ENCODE measurements around the gene NRCAM.
A peak's percentile ranks its signal among the peaks of the same experiment; 100 is the strongest.

NRCAM gene

DNA sequence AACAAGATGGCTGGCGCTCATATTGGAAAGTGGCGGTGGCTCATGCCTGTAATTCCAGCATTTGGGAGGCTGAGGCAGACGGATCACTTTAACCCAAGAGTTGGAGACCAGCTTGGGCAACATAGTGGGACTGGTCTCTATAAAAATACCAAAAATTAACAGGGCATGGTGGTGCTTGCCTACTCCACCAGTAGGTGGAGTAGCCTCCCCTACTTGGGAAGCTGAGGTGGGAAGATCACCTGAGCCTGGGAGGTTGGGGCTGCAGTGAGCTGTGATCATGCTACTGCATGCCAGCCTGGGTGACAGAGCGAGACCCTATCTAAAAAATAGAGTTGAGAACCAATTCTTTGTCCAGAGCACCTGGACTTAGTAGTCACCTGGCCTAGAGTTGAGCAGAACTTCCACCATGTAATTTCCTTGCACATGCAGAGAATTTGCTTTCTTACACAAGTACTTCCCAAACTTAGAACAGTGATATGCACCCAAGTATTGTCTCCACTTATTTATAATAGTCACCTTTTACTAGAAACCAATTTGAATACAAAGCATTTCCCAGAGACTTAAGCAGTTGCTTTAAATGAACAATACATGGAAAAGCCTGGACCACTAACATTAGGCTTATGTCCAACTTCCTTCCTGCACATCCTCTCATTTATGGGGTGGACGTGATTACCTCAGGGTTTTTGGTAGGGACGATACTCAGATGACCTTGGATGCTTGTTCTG lies 342.0 kb downstream of the NRCAM start:
- no peak for DNase-seq

DNA sequence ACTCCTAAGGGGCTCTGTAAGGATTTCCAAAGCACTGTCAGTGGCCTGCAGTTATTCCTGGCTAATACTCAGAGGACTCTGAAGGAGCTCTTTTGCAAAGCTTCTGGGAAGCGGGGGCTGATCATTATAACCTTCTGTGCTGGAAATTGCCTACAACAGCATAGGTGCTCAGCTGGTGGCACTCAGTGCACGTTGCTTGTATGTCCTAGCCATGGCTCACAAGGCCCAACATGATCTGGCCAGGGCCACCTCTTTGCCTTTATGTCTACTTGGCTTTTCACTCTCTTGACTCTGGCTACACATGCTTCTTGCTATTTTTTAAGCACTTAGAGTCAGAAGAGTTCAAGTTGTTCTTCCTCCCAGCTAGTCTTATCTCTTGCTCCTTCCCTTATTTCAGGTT lies 343.6 kb downstream of the NRCAM start:
- no peak for DNase-seq

DNA sequence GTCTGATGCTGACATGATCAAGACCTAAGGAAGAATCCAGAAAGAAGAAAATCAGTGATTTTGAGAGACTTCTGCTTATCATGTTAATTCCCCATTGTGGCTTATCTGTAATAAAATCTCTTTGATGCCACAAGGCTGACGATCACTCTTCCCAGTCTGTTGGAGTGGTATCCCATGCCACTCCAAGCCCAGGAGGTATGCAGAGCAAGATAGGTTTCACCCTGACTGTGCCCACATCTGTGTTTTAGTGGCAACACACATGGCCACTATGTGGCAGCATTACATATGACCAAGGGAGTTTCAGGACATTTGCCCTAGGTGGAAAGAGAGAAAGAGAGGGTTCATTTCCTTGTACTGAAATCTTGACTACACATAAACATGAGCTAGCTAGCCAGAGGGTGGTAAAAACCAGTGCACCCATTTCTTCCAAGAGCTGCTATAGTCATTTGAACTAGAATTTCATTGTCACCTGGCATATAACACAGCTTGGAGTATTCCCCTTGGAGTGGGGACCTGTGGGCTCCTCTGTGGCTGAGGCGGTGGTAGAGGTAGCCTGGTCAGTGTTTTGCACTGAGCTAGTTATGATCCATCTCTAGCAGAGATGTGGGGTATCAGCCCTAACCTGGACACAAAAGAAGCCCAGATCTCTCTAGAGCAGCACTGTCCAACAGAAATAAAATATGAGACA lies 346.9 kb downstream of the NRCAM start:
- peak; percentile 46 for DNase-seq

DNA sequence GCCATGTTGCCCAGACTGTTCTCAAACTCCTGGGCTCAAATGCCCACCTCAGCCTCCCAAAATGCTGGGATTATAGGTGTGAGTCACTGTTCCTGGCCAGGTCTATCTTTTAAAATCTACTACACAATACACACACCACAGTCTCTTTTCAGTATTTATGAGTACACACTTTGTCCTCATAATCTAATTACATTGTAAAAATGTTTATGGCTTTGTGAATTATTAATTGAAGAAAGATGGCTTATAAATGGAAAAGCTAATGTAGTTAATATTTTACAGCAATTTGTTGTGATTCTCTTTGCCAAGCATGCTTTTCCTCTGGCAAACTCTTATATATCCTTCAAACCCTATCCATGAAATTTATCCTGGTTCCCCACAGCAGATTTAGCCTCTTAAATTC lies 348.1 kb downstream of the NRCAM start:
- DNase-seq = no peak

DNA sequence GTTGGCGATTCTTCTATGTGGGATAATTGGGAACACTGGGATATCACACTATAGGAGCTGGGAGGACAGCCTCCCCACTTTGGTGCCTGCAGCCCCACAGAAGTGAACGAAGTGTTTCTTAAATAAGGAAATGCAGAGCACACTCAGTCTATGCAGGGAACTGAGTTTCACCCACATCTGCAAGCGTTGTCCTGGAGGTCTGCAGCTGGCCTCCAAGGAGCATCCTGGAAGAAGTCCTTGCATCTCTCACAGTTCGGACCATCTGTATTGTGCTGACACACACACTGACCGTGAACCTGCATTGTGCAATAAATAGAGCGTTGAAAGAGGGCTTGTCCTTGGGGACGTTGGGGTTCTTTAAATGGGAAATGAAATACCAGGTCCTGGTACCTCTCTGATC lies 351.9 kb downstream of the NRCAM start:
- no peak for DNase-seq

DNA sequence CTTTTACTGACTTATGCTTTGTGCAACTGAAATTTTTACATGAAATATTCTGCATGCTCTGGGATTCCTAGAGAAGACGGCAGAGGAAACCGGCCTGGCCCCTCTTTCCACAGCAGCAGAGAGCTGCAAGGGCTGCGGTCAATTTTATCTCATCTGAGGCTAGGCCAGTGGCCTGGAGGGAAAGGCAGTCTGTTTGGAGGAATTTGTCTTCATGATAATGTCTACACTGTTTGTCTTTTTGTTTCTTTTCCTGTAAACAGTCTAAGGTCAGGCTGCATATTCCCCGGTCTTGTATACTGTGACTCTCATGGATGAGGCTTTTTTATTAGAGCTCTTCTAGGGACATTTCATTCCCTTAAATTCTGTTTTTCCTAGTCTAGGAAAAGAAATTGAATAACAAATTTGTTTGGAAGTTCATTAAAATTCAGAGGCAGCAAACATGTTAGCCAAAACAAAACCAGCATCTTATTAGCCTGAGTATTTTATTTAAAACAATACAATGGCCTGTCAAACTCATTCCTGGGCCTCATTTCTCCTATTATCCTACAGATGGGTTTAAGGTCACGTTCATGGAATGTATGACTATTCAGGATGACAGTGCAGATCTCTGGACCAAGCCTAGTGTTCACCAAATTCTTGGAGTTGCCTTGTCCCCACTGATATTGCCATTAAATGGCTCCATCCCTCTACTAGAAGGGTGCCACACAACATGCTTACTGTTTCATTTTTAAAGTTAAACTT lies 352.5 kb downstream of the NRCAM start:
- no peak for DNase-seq

DNA sequence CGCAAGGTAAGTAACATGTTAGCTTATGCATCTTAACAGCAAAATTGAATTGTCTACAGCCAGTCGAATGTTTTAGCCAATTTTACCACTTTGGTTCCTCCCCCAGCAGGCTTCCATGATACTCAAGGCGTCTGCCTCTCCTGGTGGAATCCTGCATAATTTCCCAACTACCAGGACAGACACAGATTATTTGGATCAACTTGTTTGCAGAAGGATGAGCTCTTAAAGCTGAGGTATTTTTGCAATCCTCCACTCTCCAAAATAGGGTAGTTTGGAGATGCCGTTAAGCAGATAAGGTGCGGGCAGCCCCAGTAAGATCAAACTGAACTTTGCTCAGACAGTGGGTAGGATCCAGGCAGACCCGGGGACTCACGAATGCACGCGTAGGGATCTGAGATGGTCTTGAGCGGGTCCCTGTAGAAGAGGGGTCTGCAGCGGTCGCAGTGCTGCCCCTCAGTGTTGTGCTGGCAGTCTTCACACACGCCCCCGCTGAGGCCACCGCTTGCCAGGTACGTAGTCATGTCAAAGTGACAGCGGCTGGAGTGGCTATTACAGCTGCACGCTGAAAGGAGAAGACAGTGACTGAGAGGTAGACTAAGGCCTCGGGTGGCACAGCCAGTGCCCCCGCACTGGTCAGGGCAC lies 353.4 kb downstream of the NRCAM start:
- DNase-seq = no peak

DNA sequence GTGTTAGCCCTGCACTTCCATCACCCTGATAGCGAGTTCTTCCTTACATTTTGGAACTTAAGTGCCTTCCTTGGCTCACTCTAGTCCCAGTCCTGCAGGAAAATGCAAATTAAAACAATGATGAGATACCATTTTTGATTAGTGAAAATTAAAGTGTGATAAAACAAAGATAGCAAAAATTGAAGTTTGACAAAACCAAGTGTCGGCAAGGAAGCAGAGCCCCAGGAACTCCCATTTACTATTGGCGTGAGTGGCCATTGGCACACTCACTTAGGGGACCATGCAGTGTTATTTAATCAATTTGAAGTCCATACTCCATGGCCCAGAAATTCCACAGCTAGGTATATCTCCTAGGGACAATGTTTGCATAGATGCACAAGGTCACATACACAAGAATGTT lies 354.5 kb downstream of the NRCAM start:
- no peak for DNase-seq

DNA sequence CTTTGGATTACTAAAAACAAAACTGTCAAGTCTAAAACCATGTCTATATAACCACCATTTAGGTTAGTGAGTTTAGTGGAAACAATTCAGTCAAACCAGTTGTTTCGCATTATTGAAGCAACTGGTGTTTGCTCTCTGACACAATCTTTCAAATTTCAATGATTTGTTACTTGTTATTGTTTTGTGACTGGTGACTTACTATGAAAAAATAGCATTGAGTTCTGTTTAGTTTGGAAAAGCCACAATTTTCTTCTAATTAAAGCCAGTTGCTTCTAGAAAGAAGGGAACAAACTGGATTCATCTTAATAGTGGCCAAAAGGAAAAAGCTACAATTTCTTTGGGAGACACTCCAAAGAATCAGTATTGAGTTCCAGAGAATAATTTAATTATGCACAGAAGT lies 356.5 kb downstream of the NRCAM start:
- no peak for DNase-seq

DNA sequence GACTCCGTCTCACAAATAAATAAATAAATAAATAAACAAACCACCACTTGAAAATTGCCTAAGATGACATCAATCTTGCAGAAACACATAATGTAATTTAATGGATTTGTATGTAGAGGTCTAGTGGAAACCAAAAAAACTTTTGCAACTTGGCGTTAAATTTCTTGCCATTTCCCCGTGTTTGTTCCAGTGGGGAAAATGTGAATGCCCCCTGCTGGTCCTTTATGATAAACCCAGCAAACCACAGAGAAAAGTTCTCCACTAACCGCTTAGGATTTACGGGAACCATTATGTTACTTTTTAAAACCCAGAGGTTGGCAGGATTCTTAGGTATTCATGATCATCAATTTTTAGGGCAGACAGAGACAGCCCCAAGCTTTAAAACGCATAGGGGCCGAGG lies 358.5 kb downstream of the NRCAM start:
- DNase-seq = no peak

All from SHP77 treated with DMSO at 0.1 percent for 48 hours (cell line).